C4-2B (cell line): Measurements from ENCODE around the gene ZBTB1.

Experiments
- H3K27ac ChIP-seq: fragments of 450-650 bp; 2 replicates; pipeline ENCODE4 v1.5.1; 2017
- CTCF ChIP-seq: fragments of 450-650 bp; conservative IDR thresholded peaks from 2 replicates; pipeline ENCODE4 v1.5.1; 2017; ENCODE audit warnings: mild to moderate bottlenecking
- ZFX ChIP-seq: fragments of 450-650 bp; IDR thresholded peaks from 2 replicates; pipeline ENCODE4 v1.6.1; 2017

Gene ZBTB1

GRCh38 chr14:64465831-64466554 is 38.6 kb upstream of the ZBTB1 start:
- peak overlapping the region; percentile 15 for H3K27ac ChIP-seq
- TF ChIP-seq CTCF (no peak), ZFX (no peak)

GRCh38 chr14:64467101-64467500 is 37.5 kb upstream of the ZBTB1 start:
- no peak overlapping the region for H3K27ac ChIP-seq
- TF ChIP-seq ZFX (no peak), CTCF (no peak)

- no peak overlapping the region for H3K27ac ChIP-seq
- TF ChIP-seq ZFX (no peak), CTCF (no peak)
Measured at GRCh38 chr14:64467566-64467965, 37.0 kb upstream of the ZBTB1 start.

GRCh38 chr14:64468451-64468850 is 36.1 kb upstream of the ZBTB1 start:
- H3K27ac ChIP-seq, result peak overlapping the region; percentile 46
- TF ChIP-seq CTCF, result no peak

- TF ChIP-seq ZFX (no peak), CTCF (no peak)
- no peak overlapping the region for H3K27ac ChIP-seq
Measured at GRCh38 chr14:64474041-64474440, 30.5 kb upstream of the ZBTB1 start.

- no peak overlapping the region for H3K27ac ChIP-seq
- TF ChIP-seq ZFX (no peak), CTCF (no peak)
Measured at GRCh38 chr14:64474698-64475097, 29.9 kb upstream of the ZBTB1 start.

GRCh38 chr14:64475585-64476273 is 28.8 kb upstream of the ZBTB1 start:
- TF ChIP-seq ZFX (no peak), CTCF (no peak)
- no peak overlapping the region for H3K27ac ChIP-seq
